Measurements from ENCODE around the gene THTPA.

Gene THTPA

GRCh38 chr14:23567186-23568020 lies 11.3 kb downstream of the THTPA start, which contains the start of gene AP1G2:
Gene AP1G2 (minus strand): TSS chr14:23567791. CDS start chr14:23567314, 477 bp downstream.
- DNase-seq (ENCODE audit: low spot score): peak; percentile 95

- no peak for DNase-seq (ENCODE audit: low spot score)
Measured at GRCh38 chr14:23568021-23568599, 12.0 kb downstream of the THTPA start.

GRCh38 chr14:23568600-23569331 lies 12.7 kb downstream of the THTPA start:
- DNase-seq (ENCODE audit: low spot score): no peak

GRCh38 chr14:23569443-23570151 lies 13.5 kb downstream of the THTPA start:
- DNase-seq (ENCODE audit: low spot score): peak; percentile 51

GRCh38 chr14:23570806-23571483 lies 14.9 kb downstream of the THTPA start:
- no peak for DNase-seq (ENCODE audit: low spot score)

- no peak for DNase-seq (ENCODE audit: low spot score)
Measured at GRCh38 chr14:23571701-23572523, 15.8 kb downstream of the THTPA start.

- no peak for DNase-seq (ENCODE audit: low spot score)
Measured at GRCh38 chr14:23572524-23572828, 16.4 kb downstream of the THTPA start.

- DNase-seq (ENCODE audit: low spot score): no peak
Measured at GRCh38 chr14:23572836-23573235, 16.8 kb downstream of the THTPA start.

- DNase-seq (ENCODE audit: low spot score): no peak
Measured at GRCh38 chr14:23573384-23574015, 17.4 kb downstream of the THTPA start.

- no peak for DNase-seq (ENCODE audit: low spot score)
Measured at GRCh38 chr14:23577004-23577681, 21.1 kb downstream of the THTPA start.

- DNase-seq (ENCODE audit: low spot score): no peak
Measured at GRCh38 chr14:23577710-23578392, 21.8 kb downstream of the THTPA start.

GRCh38 chr14:23578560-23579310 lies 22.7 kb downstream of the THTPA start, which contains the start of gene JPH4:
Gene JPH4 (minus strand): TSS chr14:23578790. CDS start chr14:23577453, 1,337 bp downstream.
- no peak for DNase-seq (ENCODE audit: low spot score)

GRCh38 chr14:23579311-23579630 lies 23.2 kb downstream of the THTPA start:
- DNase-seq (ENCODE audit: low spot score): no peak

GRCh38 chr14:23579739-23580138 lies 23.7 kb downstream of the THTPA start:
- no peak for DNase-seq (ENCODE audit: low spot score)

- no peak for DNase-seq (ENCODE audit: low spot score)
Measured at GRCh38 chr14:23580152-23580926, 24.3 kb downstream of the THTPA start.

GRCh38 chr14:23580948-23581281 lies 24.8 kb downstream of the THTPA start:
- no peak for DNase-seq (ENCODE audit: low spot score)

GRCh38 chr14:23582906-23583760 lies 27.1 kb downstream of the THTPA start:
- no peak for DNase-seq (ENCODE audit: low spot score)

Data from HuH-7.5 (cell line).